Measurements from ENCODE around the gene TAPT1. TPM values are rescaled to one million over a fixed set of nuclear protein-coding genes. Genes with fewer than 3 reads are reported as not detected.

Gene TAPT1
- total RNA-seq, 1 donor from 2014 or later: 31.8 TPM

GRCh38 chr4:16113741-16114140, 112.5 kb downstream of the TAPT1 start:
- Mint-ChIP-seq H3K4me3 (no peak overlapping the region), H3K27ac (no peak overlapping the region), H3K36me3 (ENCODE audit: low read depth) (no peaks in the 10 kb centered on the region), H3K27me3 (ENCODE audit: insufficient read depth) (peaks cover 3% of the 10 kb centered on the region), H3K9me3 (no peaks in the 10 kb centered on the region), H3K4me1 (ENCODE audit: low read depth) (no peaks in the 10 kb centered on the region)
- no peak for DNase-seq (ENCODE audit: low spot score)
- intact Hi-C loops (cut with micrococcal nuclease): no loop called here

DNA sequence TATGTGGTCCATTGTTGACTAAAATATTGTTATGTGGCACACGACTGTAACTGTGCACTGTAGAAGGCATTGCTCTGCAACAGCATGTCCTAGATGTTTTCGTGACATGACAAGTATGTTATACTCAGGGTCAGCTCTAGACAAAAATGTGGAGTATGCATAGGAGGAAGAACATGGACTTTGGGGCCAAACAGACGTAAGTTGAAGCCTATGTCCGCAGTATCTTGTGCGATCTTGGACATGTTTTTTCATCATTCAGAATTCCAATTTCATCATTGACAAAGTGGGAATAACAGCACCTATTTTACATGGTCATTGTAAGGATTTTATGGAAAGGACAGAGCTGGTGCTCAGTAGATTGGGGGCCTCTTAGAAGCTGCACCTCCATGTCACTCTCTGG, 114.7 kb downstream of the TAPT1 start:
- H3K27ac Mint-ChIP-seq: no peak overlapping the region
- intact Hi-C loops (cut with micrococcal nuclease): no loop called here
- no peaks in the 10 kb centered on the region for H3K9me3 Mint-ChIP-seq
- no peak for DNase-seq (ENCODE audit: low spot score)
- H3K4me3 Mint-ChIP-seq: no peak overlapping the region
- H3K36me3 Mint-ChIP-seq (ENCODE audit: low read depth): no peaks in the 10 kb centered on the region
- H3K4me1 Mint-ChIP-seq (ENCODE audit: low read depth): no peaks in the 10 kb centered on the region
- H3K27me3 Mint-ChIP-seq (ENCODE audit: insufficient read depth): peaks cover 7% of the 10 kb centered on the region

- Mint-ChIP-seq H3K9me3 (no peaks in the 10 kb centered on the region), H3K4me3 (no peak overlapping the region), H3K27me3 (ENCODE audit: insufficient read depth) (peaks cover 9% of the 10 kb centered on the region), H3K36me3 (ENCODE audit: low read depth) (no peaks in the 10 kb centered on the region), H3K27ac (no peak overlapping the region), H3K4me1 (ENCODE audit: low read depth) (no peaks in the 10 kb centered on the region)
- no peak for DNase-seq (ENCODE audit: low spot score)
- intact Hi-C loops (cut with micrococcal nuclease): no loop called here
Observed at GRCh38 chr4:16110661-16111290, 115.5 kb downstream of the TAPT1 start.

Other genes with a start within 250 kb of the TAPT1 start
- gene PROM1, start 142.4 kb downstream of the TAPT1 start, total RNA-seq: not detected in 2 replicates

Measured in activated T-helper 1 cell treated with anti-CD3 and anti-CD28 coated beads, Interleukin-12 subunit alpha, Interleukin-12 subunit beta, Interleukin-2, Interleukin-4 antibody, amounts not matched to agents 30 ng/mL and 10 ng/mL and 1 ng/mL, durations not matched to agents 14 hours and 24 hours and 36 hours (primary cell).